IMR-90 (cell line): ENCODE results near the gene SYT3. TPM values are rescaled to one million over a fixed set of nuclear protein-coding genes. Genes with fewer than 3 reads are reported as not detected.

Experiments used
- ATAC-seq: fragments of 200-7000 bp; cut with Tn5 transposase; 2 replicates; pipeline ENCODE4 v1.9.1; 2020; ENCODE audit warnings: low read depth, mild to moderate bottlenecking, moderate library complexity
- BruUV-seq: library from RNA; stranded (reverse); fragments of 400-500 nt; replicated peaks from 2 replicates; lab custom pipeline; 2021; lab: Mats Ljungman, UMichigan
- CTCF ChIA-PET: fragments of 300-600 bp; formaldehyde crosslinking; extraction: SDS; loops from one replicate; lab custom pipeline; 2021; ENCODE audit warnings: antibody characterized with exemption; lab: Yijun Ruan, JAX
- POLR2A ChIA-PET: fragments of 300-600 bp; sonication (Branson Sonifier 250); formaldehyde crosslinking; loops from one replicate; lab custom pipeline; 2022; ENCODE audit warnings: antibody characterized with exemption; ENCODE audit not compliant: unreplicated experiment; lab: Charles Lee
- DNase-seq: peaks from one replicate; pipeline ENCODE4 v3.0.0; 2013
- H2AFZ ChIP-seq: replicated peaks from 2 replicates; pipeline ENCODE3; 2013; ENCODE audit warnings: low read length, mild to moderate bottlenecking; ENCODE audit not compliant: poor library complexity
- H2AK5ac ChIP-seq: 2 replicates; pipeline ENCODE4 v1.6.1; 2013; ENCODE audit warnings: low read depth, low read length, inconsistent platforms
- H2AK9ac ChIP-seq: replicated peaks from 2 replicates; pipeline ENCODE3; 2013; ENCODE audit warnings: mild to moderate bottlenecking, low read depth, low read length, moderate library complexity; ENCODE audit not compliant: poor library complexity
- H2BK120ac ChIP-seq: 2 replicates; pipeline ENCODE4 v1.6.1; 2013; ENCODE audit warnings: low read depth, low read length, inconsistent platforms
- H2BK15ac ChIP-seq: 3 replicates; pipeline ENCODE4 v1.6.1; 2013; ENCODE audit warnings: low read depth, low read length, inconsistent platforms
- H2BK20ac ChIP-seq: 2 replicates; pipeline ENCODE4 v1.6.1; 2013; ENCODE audit warnings: low read depth, mild to moderate bottlenecking, inconsistent platforms, low read length, moderate library complexity
- H2BK5ac ChIP-seq: 2 replicates; pipeline ENCODE4 v1.6.1; 2013; ENCODE audit warnings: mild to moderate bottlenecking, low read depth, low read length, inconsistent platforms; ENCODE audit not compliant: poor library complexity, severe bottlenecking
- H3K14ac ChIP-seq: replicated peaks from 2 replicates; pipeline ENCODE4 v1.6.1; 2013; ENCODE audit warnings: low read depth, low read length, inconsistent platforms
- H3K18ac ChIP-seq: 2 replicates; pipeline ENCODE4 v1.6.1; 2013; ENCODE audit warnings: low read depth, low read length, control low read depth
- H3K23ac ChIP-seq: 2 replicates; pipeline ENCODE4 v1.6.1; 2013; ENCODE audit warnings: low read depth, low read length, inconsistent platforms
- H3K27ac ChIP-seq: 2 replicates; pipeline ENCODE4 v1.5.1; 2013; ENCODE audit warnings: mild to moderate bottlenecking, control low read depth, low read length; ENCODE audit not compliant: insufficient read depth
- H3K27me3 ChIP-seq: 2 replicates; pipeline ENCODE4 v1.6.1; 2013; ENCODE audit warnings: low read length; ENCODE audit not compliant: control insufficient read depth, insufficient read depth
- H3K36me3 ChIP-seq: 2 replicates; pipeline ENCODE4 v1.6.1; 2013; ENCODE audit warnings: low read length, mixed read lengths; ENCODE audit not compliant: control insufficient read depth, insufficient read depth
- H3K4ac ChIP-seq: 2 replicates; pipeline ENCODE4 v1.6.1; 2013; ENCODE audit warnings: low read depth, low read length, inconsistent platforms
- H3K4me1 ChIP-seq: 2 replicates; pipeline ENCODE4 v1.6.1; 2013; ENCODE audit warnings: low read length, mixed read lengths; ENCODE audit not compliant: control insufficient read depth, insufficient read depth
- H3K4me2 ChIP-seq: 2 replicates; pipeline ENCODE4 v1.6.1; 2013; ENCODE audit warnings: low read depth, mild to moderate bottlenecking, control low read depth, low read length, moderate library complexity
- H3K4me3 ChIP-seq: 2 replicates; pipeline ENCODE4 v1.5.1; 2013; ENCODE audit warnings: low read depth, mild to moderate bottlenecking, control low read depth, low read length, moderate library complexity; ENCODE audit not compliant: insufficient read depth
- H3K56ac ChIP-seq: 2 replicates; pipeline ENCODE4 v1.6.1; 2013; ENCODE audit warnings: low read length, inconsistent platforms; ENCODE audit not compliant: insufficient read depth; ENCODE audit errors: extremely low read depth
- H3K79me1 ChIP-seq, 2 experiments: 2 replicates each; pipeline ENCODE4 v1.6.1; 2013; ENCODE audit warnings: low read length in 2 of 2, inconsistent platforms in 1 of 2, low read depth in 1 of 2
- H3K9ac ChIP-seq: 2 replicates; pipeline ENCODE4 v1.6.1; 2013; ENCODE audit warnings: low read depth, low read length, control low read depth
- H3K9me1 ChIP-seq: 2 replicates; pipeline ENCODE4 v1.6.1; 2013; ENCODE audit warnings: low read length, inconsistent platforms; ENCODE audit not compliant: insufficient read depth
- H3K9me3 ChIP-seq: 2 replicates; pipeline ENCODE4 v1.6.1; 2013; ENCODE audit warnings: low read length; ENCODE audit not compliant: control insufficient read depth, insufficient read depth
- H4K20me1 ChIP-seq: 2 replicates; pipeline ENCODE4 v1.6.1; 2013; ENCODE audit warnings: low read length, inconsistent platforms; ENCODE audit not compliant: insufficient read depth
- H4K5ac ChIP-seq: 2 replicates; pipeline ENCODE4 v1.6.1; 2013; ENCODE audit warnings: mild to moderate bottlenecking, low read depth, low read length, control low read depth
- H4K8ac ChIP-seq, 2 experiments: 2 replicates each; pipeline ENCODE4 v1.6.1; 2013; ENCODE audit warnings: low read depth in 2 of 2, low read length in 2 of 2, control low read depth in 1 of 2, inconsistent platforms in 1 of 2
- H4K91ac ChIP-seq: 2 replicates; pipeline ENCODE4 v1.6.1; 2013; ENCODE audit warnings: low read depth, low read length, inconsistent platforms; ENCODE audit not compliant: insufficient read depth
- BHLHE40 ChIP-seq: fragments of 150-350 bp; IDR thresholded peaks from 2 replicates; pipeline ENCODE4 v1.6.1; 2016; ENCODE audit warnings: mild to moderate bottlenecking, low read depth, low read length
- CEBPB ChIP-seq: IDR thresholded peaks from 2 replicates; pipeline ENCODE4 v1.6.1; 2012; ENCODE audit warnings: low read depth, low read length, improper control_type of control experiment
- CHD1 ChIP-seq: IDR thresholded peaks from 2 replicates; pipeline ENCODE4 v1.6.1; 2012; ENCODE audit warnings: low read depth, low read length, improper control_type of control experiment
- CTCF ChIP-seq: conservative IDR thresholded peaks from 2 replicates; pipeline ENCODE4 v1.5.1; 2012; ENCODE audit warnings: mild to moderate bottlenecking, low read depth, low read length, improper control_type of control experiment
- FOS ChIP-seq: fragments of 150-350 bp; IDR thresholded peaks from 2 replicates; pipeline ENCODE4 v1.6.1; 2016; ENCODE audit warnings: low read depth, low read length
- MAFK ChIP-seq: IDR thresholded peaks from 2 replicates; pipeline ENCODE4 v1.6.1; 2012; ENCODE audit warnings: low read depth, low read length, improper control_type of control experiment
- MAZ ChIP-seq: IDR thresholded peaks from 2 replicates; pipeline ENCODE4 v1.6.1; 2012; ENCODE audit warnings: low read depth, mild to moderate bottlenecking, low read length, improper control_type of control experiment, moderate library complexity, borderline replicate concordance
- MXI1 ChIP-seq: IDR thresholded peaks from 2 replicates; pipeline ENCODE4 v1.6.1; 2012; ENCODE audit warnings: low read depth, mild to moderate bottlenecking, low read length, moderate library complexity, borderline replicate concordance
- NFE2L2 ChIP-seq: fragments of 150-350 bp; IDR thresholded peaks from 2 replicates; pipeline ENCODE4 v1.6.1; 2016; ENCODE audit warnings: low read depth, mild to moderate bottlenecking, low read length
- POLR2A ChIP-seq: IDR thresholded peaks from 2 replicates; pipeline ENCODE4 v1.6.1; 2012; ENCODE audit warnings: mild to moderate bottlenecking, low read depth, low read length
- RAD21 ChIP-seq: IDR thresholded peaks from 2 replicates; pipeline ENCODE4 v1.6.1; 2012; ENCODE audit warnings: low read length, improper control_type of control experiment
- RCOR1 ChIP-seq: IDR thresholded peaks from 2 replicates; pipeline ENCODE4 v1.6.1; 2012; ENCODE audit warnings: mild to moderate bottlenecking, low read length, improper control_type of control experiment; ENCODE audit not compliant: insufficient replicate concordance
- RFX5 ChIP-seq: IDR thresholded peaks from 2 replicates; pipeline ENCODE4 v1.8.0; 2012; ENCODE audit warnings: low read depth, mild to moderate bottlenecking, low read length, moderate library complexity
- SMC3 ChIP-seq: fragments of 150-350 bp; IDR thresholded peaks from 2 replicates; pipeline ENCODE4 v1.6.1; 2016; ENCODE audit warnings: low read depth, mild to moderate bottlenecking, antibody characterized with exemption, low read length, moderate library complexity
- WGBS, 2 experiments: methylation state at CpG; one replicate each; pipeline versions ENCODE4 v1.1.5 to v1.1.7; 2013; ENCODE audit warnings: missing lambda C conversion rate in 2 of 2; ENCODE audit not compliant: insufficient read length in 1 of 2; ENCODE audit errors: extremely low coverage in 2 of 2; 5-methylcytosine and 5-hydroxymethylcytosine counted together
- dilution Hi-C: fragments of 300-500 bp; cut with HindIII; formaldehyde crosslinking; loops from one replicate; pipeline ENCODE4 v1.14.3; 2018; ENCODE audit warnings: low sequenced_read_pairs; ENCODE audit not compliant: unreplicated experiment
- in situ Hi-C: fragments of 300-500 bp; cut with MboI; formaldehyde crosslinking; loops from 3 replicates; pipeline ENCODE4 v1.14.3; 2019; ENCODE audit warnings: low sequenced_read_pairs, inconsistent platforms, mixed read lengths
- intact Hi-C: fragments of 100-400 bp; cut with micrococcal nuclease; formaldehyde crosslinking; loops from 2 replicates; pipeline ENCODE4 v1.10.0; 2022
- polyA plus RNA-seq, 3 experiments: library from polyadenylated mRNA; depleted of rRNA; stranded (reverse); fragments of >200 nt; gene quantifications; 2 replicates each; pipeline ENCODE4 v1.2.3, GENCODE V29; 2012; ENCODE audit warnings: low replicate concordance in 1 of 3
- total RNA-seq: library from RNA; depleted of rRNA; stranded (reverse); fragments of >200 nt; gene quantifications from 2 replicates; pipeline ENCODE4 v1.2.3, GENCODE V29; 2012
- TF ChIP-seq, protein P1 (sequence below): fragments of 150-350 bp; IDR thresholded peaks from 2 replicates; pipeline ENCODE4 v1.6.1; 2016; ENCODE audit warnings: low read depth, mild to moderate bottlenecking, low read length, moderate library complexity, borderline replicate concordance
- TF ChIP-seq, protein P2 (sequence below): fragments of 150-350 bp; IDR thresholded peaks from 2 replicates; pipeline ENCODE4 v1.6.1; 2017; ENCODE audit warnings: mild to moderate bottlenecking, antibody characterized with exemption, low read length, low read depth

SYT3 gene
- total and polyA plus RNA-seq, 2 of the 4 experiments (the other 2 are of a cell fraction): 0.05 TPM; not detected in 1

GRCh38 chr19:50590191-50590590 is 49.5 kb downstream of the SYT3 start:
- 82% methylated on average over 2 of the region's 3 CpGs; no CpG with 5 or more reads in 1 of the 2 experiments for WGBS, 2 experiments
- intact Hi-C loops: no loop called here
- Histone ChIP-seq H3K4me3 (no peak overlapping the region), H3K27me3 (peaks cover 4% of the 10 kb centered on the region; the same call in 1 of the 2 replicates), H2BK20ac (no peak overlapping the region), H4K20me1 (no peaks in the 10 kb centered on the region), H3K9ac (no peak overlapping the region), H2BK15ac (no peak overlapping the region), H3K4ac (no peak overlapping the region), H2BK5ac (no peak overlapping the region), H4K91ac (no peak overlapping the region), H3K27ac (no peak overlapping the region), H3K36me3 (no peaks in the 10 kb centered on the region), H3K9me1 (no peaks in the 10 kb centered on the region), H2AK5ac (no peak overlapping the region), H2BK120ac (no peak overlapping the region), H3K4me2 (no peak overlapping the region), H3K9me3 (no peaks in the 10 kb centered on the region), H3K79me1 (no peaks in the 10 kb centered on the region), H2AFZ (no peak overlapping the region), H3K14ac (no peak overlapping the region), H3K23ac (no peak overlapping the region), H3K18ac (no peak overlapping the region), H4K8ac (no peak overlapping the region), H3K4me1 (no peaks in the 10 kb centered on the region), H4K5ac (no peak overlapping the region), H3K56ac (no peak overlapping the region), H2AK9ac (no peak overlapping the region)
- dilution Hi-C loops: no loop called here
- DNase-seq (no peak), ATAC-seq (no peak)
- BruUV-seq: no TSS peak
- in situ Hi-C loops: no loop called here
- CTCF ChIA-PET: no interaction called here
- TF ChIP-seq CEBPB (no peak), MAZ (no peak), CTCF (no peak), SMC3 (no peak), NFE2L2 (no peak), BHLHE40 (no peak), MAFK (no peak), MXI1 (no peak), FOS (no peak), RFX5 (no peak), RAD21 (no peak), RCOR1 (no peak), CHD1 (no peak), POLR2A (no peak)
- TF ChIP-seq, protein P1, sequence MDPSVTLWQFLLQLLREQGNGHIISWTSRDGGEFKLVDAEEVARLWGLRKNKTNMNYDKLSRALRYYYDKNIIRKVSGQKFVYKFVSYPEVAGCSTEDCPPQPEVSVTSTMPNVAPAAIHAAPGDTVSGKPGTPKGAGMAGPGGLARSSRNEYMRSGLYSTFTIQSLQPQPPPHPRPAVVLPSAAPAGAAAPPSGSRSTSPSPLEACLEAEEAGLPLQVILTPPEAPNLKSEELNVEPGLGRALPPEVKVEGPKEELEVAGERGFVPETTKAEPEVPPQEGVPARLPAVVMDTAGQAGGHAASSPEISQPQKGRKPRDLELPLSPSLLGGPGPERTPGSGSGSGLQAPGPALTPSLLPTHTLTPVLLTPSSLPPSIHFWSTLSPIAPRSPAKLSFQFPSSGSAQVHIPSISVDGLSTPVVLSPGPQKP: no peak
- TF ChIP-seq, protein P2, sequence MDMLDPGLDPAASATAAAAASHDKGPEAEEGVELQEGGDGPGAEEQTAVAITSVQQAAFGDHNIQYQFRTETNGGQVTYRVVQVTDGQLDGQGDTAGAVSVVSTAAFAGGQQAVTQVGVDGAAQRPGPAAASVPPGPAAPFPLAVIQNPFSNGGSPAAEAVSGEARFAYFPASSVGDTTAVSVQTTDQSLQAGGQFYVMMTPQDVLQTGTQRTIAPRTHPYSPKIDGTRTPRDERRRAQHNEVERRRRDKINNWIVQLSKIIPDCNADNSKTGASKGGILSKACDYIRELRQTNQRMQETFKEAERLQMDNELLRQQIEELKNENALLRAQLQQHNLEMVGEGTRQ: no peak
- POLR2A ChIA-PET: no interaction called here
